ENCODE data around the gene JADE2.
A peak's percentile ranks its signal among the peaks of the same experiment; 100 is the strongest.

Gene JADE2

GRCh38 chr5:134527156-134527960 is 1.9 kb downstream of the JADE2 start:
- no CpG with 5 or more reads among the region's 57 CpGs for WGBS, 2 donors (ENCODE audit: extremely low coverage in 2 of 2, insufficient read length in 2 of 2, insufficient replicate concordance in 1 of 2)
- peak overlapping the region; percentile 61 for H2BK120ac ChIP-seq (ENCODE audit: low read depth, low read length)
- H2BK5ac ChIP-seq (ENCODE audit: low read length) = no peak overlapping the region
- peak; percentile 89 for DNase-seq (ENCODE audit: low spot score)
- H3K4ac ChIP-seq (ENCODE audit: low read length) = no peak overlapping the region
- H4K91ac ChIP-seq (ENCODE audit: low read depth, low read length, poor library complexity) = no peak overlapping the region
- H3K4me3 ChIP-seq (ENCODE audit: low read length in 2 of 2) = peak overlapping the region; percentile 79 to 85
- H4K8ac ChIP-seq (ENCODE audit: low read depth, low read length) = no peak overlapping the region
- H3K18ac ChIP-seq (ENCODE audit: low read length) = peak overlapping the region; percentile 38
- peak overlapping the region; percentile 71 for H3K9ac ChIP-seq (ENCODE audit: low read depth, low read length, poor library complexity)
- peak overlapping the region; percentile 11 for H2BK15ac ChIP-seq (ENCODE audit: low read length)
- H3K27me3 ChIP-seq (ENCODE audit: control insufficient read depth in 3 of 3, insufficient read depth in 3 of 3, low read depth in 1 of 3, low read length in 3 of 3) = peaks cover 11 to 60% (median 28%) of the 10 kb centered on the region in 3 experiments
- peak overlapping the region; percentile 94 for H3K4me2 ChIP-seq (ENCODE audit: insufficient read depth, low read length, poor library complexity, severe bottlenecking)
- H3K4me1 ChIP-seq (ENCODE audit: control insufficient read depth in 2 of 2, insufficient read depth in 1 of 2, low read depth in 1 of 2, low read length in 2 of 2) = peaks cover 8 to 24% of the 10 kb centered on the region in 2 donors
- H3K14ac ChIP-seq (ENCODE audit: low read length) = peak overlapping the region; percentile 2
- H2AFZ ChIP-seq (ENCODE audit: low read length) = peak overlapping the region; percentile 98
- H3K27ac ChIP-seq (replicated peaks; ENCODE audit: low read length) = peak overlapping the region; percentile 74
- peak overlapping the region; percentile 21 for H3K23ac ChIP-seq (ENCODE audit: low read depth, low read length, poor library complexity)
- H2AK5ac ChIP-seq (ENCODE audit: low read depth, low read length) = peak overlapping the region; percentile 43
- no peak overlapping the region for H2BK12ac ChIP-seq (ENCODE audit: low read length)
- no peaks in the 10 kb centered on the region for H3K79me1 ChIP-seq (ENCODE audit: low read depth, low read length)
- H3K36me3 ChIP-seq (replicated peaks in 1 of 2; ENCODE audit: control insufficient read depth in 2 of 2, insufficient read depth in 2 of 2, low read length in 2 of 2) = no peaks in the 10 kb centered on the region
- H3K9me3 ChIP-seq (replicated peaks in 1 of 2; ENCODE audit: control insufficient read depth in 2 of 2, insufficient read depth in 1 of 2, low read depth in 1 of 2, low read length in 2 of 2) = no peaks in the 10 kb centered on the region

GRCh38 chr5:134527961-134528424 is 2.5 kb downstream of the JADE2 start:
- Histone ChIP-seq H3K14ac (ENCODE audit: low read length) (no peak overlapping the region), H3K36me3 (replicated peaks in 1 of 2; ENCODE audit: control insufficient read depth in 2 of 2, insufficient read depth in 2 of 2, low read length in 2 of 2) (no peaks in the 10 kb centered on the region), H2BK15ac (ENCODE audit: low read length) (no peak overlapping the region), H3K79me1 (ENCODE audit: low read depth, low read length) (no peaks in the 10 kb centered on the region), H2AFZ (ENCODE audit: low read length) (peak overlapping the region; percentile 98), H4K8ac (ENCODE audit: low read depth, low read length) (no peak overlapping the region), H3K23ac (ENCODE audit: low read depth, low read length, poor library complexity) (peak overlapping the region; percentile 13), H3K4me1 (ENCODE audit: control insufficient read depth in 2 of 2, insufficient read depth in 1 of 2, low read depth in 1 of 2, low read length in 2 of 2) (peaks cover 8 to 24% of the 10 kb centered on the region in 2 donors), H3K27me3 (ENCODE audit: control insufficient read depth in 3 of 3, insufficient read depth in 3 of 3, low read depth in 1 of 3, low read length in 3 of 3) (peaks cover 11 to 60% (median 26%) of the 10 kb centered on the region in 3 experiments), H3K4ac (ENCODE audit: low read length) (no peak overlapping the region), H3K4me3 (ENCODE audit: low read length in 2 of 2) (peak overlapping the region; percentile 60 to 79), H3K4me2 (ENCODE audit: insufficient read depth, low read length, poor library complexity, severe bottlenecking) (peak overlapping the region; percentile 66), H3K27ac (replicated peaks; ENCODE audit: low read length) (peak overlapping the region; percentile 71), H2AK5ac (ENCODE audit: low read depth, low read length) (no peak overlapping the region), H2BK12ac (ENCODE audit: low read length) (no peak overlapping the region), H3K9ac (ENCODE audit: low read depth, low read length, poor library complexity) (no peak overlapping the region), H4K91ac (ENCODE audit: low read depth, low read length, poor library complexity) (no peak overlapping the region), H3K18ac (ENCODE audit: low read length) (peak overlapping the region; percentile 38), H2BK120ac (ENCODE audit: low read depth, low read length) (no peak overlapping the region), H3K9me3 (replicated peaks in 1 of 2; ENCODE audit: control insufficient read depth in 2 of 2, insufficient read depth in 1 of 2, low read depth in 1 of 2, low read length in 2 of 2) (no peaks in the 10 kb centered on the region), H2BK5ac (ENCODE audit: low read length) (no peak overlapping the region)
- no peak for DNase-seq (ENCODE audit: low spot score)
- WGBS, 2 donors (ENCODE audit: extremely low coverage in 2 of 2, insufficient read length in 2 of 2, insufficient replicate concordance in 1 of 2) = no CpG with 5 or more reads among the region's 14 CpGs

- no peak for DNase-seq (ENCODE audit: low spot score)
- no peak overlapping the region for H3K9ac ChIP-seq (ENCODE audit: low read depth, low read length, poor library complexity)
- H2BK120ac ChIP-seq (ENCODE audit: low read depth, low read length) = no peak overlapping the region
- no peaks in the 10 kb centered on the region for H3K36me3 ChIP-seq (replicated peaks in 1 of 2; ENCODE audit: control insufficient read depth in 2 of 2, insufficient read depth in 2 of 2, low read length in 2 of 2)
- no peak overlapping the region for H3K4ac ChIP-seq (ENCODE audit: low read length)
- H3K27me3 ChIP-seq (ENCODE audit: control insufficient read depth in 3 of 3, insufficient read depth in 3 of 3, low read depth in 1 of 3, low read length in 3 of 3) = peaks cover 11 to 55% (median 21%) of the 10 kb centered on the region in 3 experiments
- H2BK12ac ChIP-seq (ENCODE audit: low read length) = no peak overlapping the region
- H3K79me1 ChIP-seq (ENCODE audit: low read depth, low read length) = no peaks in the 10 kb centered on the region
- no peak overlapping the region for H2BK15ac ChIP-seq (ENCODE audit: low read length)
- no peak overlapping the region for H3K4me3 ChIP-seq (ENCODE audit: low read length in 2 of 2)
- H3K4me2 ChIP-seq (ENCODE audit: insufficient read depth, low read length, poor library complexity, severe bottlenecking) = no peak overlapping the region
- H3K27ac ChIP-seq (replicated peaks; ENCODE audit: low read length) = no peak overlapping the region
- no peak overlapping the region for H3K23ac ChIP-seq (ENCODE audit: low read depth, low read length, poor library complexity)
- no peak overlapping the region for H2AFZ ChIP-seq (ENCODE audit: low read length)
- H2BK5ac ChIP-seq (ENCODE audit: low read length) = no peak overlapping the region
- no CpG with 5 or more reads among the region's 4 CpGs for WGBS, 2 donors (ENCODE audit: extremely low coverage in 2 of 2, insufficient read length in 2 of 2, insufficient replicate concordance in 1 of 2)
- H3K18ac ChIP-seq (ENCODE audit: low read length) = no peak overlapping the region
- no peak overlapping the region for H4K91ac ChIP-seq (ENCODE audit: low read depth, low read length, poor library complexity)
- peak overlapping the region; percentile 10 for H2AK5ac ChIP-seq (ENCODE audit: low read depth, low read length)
- H3K9me3 ChIP-seq (replicated peaks in 1 of 2; ENCODE audit: control insufficient read depth in 2 of 2, insufficient read depth in 1 of 2, low read depth in 1 of 2, low read length in 2 of 2) = no peaks in the 10 kb centered on the region
- H4K8ac ChIP-seq (ENCODE audit: low read depth, low read length) = no peak overlapping the region
- no peak overlapping the region for H3K14ac ChIP-seq (ENCODE audit: low read length)
- peaks cover 8 to 24% of the 10 kb centered on the region in 2 donors for H3K4me1 ChIP-seq (ENCODE audit: control insufficient read depth in 2 of 2, insufficient read depth in 1 of 2, low read depth in 1 of 2, low read length in 2 of 2)
Measured at GRCh38 chr5:134528556-134528955, 3.1 kb downstream of the JADE2 start.

- Histone ChIP-seq H2BK12ac (ENCODE audit: low read length) (no peak overlapping the region), H3K9me3 (replicated peaks in 1 of 2; ENCODE audit: control insufficient read depth in 2 of 2, insufficient read depth in 1 of 2, low read depth in 1 of 2, low read length in 2 of 2) (no peaks in the 10 kb centered on the region), H3K4ac (ENCODE audit: low read length) (no peak overlapping the region), H3K79me1 (ENCODE audit: low read depth, low read length) (no peaks in the 10 kb centered on the region), H3K36me3 (replicated peaks in 1 of 2; ENCODE audit: control insufficient read depth in 2 of 2, insufficient read depth in 2 of 2, low read length in 2 of 2) (no peaks in the 10 kb centered on the region), H3K18ac (ENCODE audit: low read length) (no peak overlapping the region), H3K4me1 (ENCODE audit: control insufficient read depth in 2 of 2, insufficient read depth in 1 of 2, low read depth in 1 of 2, low read length in 2 of 2) (peaks cover 6 to 23% of the 10 kb centered on the region in 2 donors), H3K9ac (ENCODE audit: low read depth, low read length, poor library complexity) (no peak overlapping the region), H3K27me3 (ENCODE audit: control insufficient read depth in 3 of 3, insufficient read depth in 3 of 3, low read depth in 1 of 3, low read length in 3 of 3) (peaks cover 4 to 46% (median 12%) of the 10 kb centered on the region in 3 experiments), H2AFZ (ENCODE audit: low read length) (no peak overlapping the region), H2AK5ac (ENCODE audit: low read depth, low read length) (no peak overlapping the region), H3K23ac (ENCODE audit: low read depth, low read length, poor library complexity) (no peak overlapping the region), H2BK15ac (ENCODE audit: low read length) (no peak overlapping the region), H4K91ac (ENCODE audit: low read depth, low read length, poor library complexity) (no peak overlapping the region), H2BK5ac (ENCODE audit: low read length) (no peak overlapping the region), H2BK120ac (ENCODE audit: low read depth, low read length) (no peak overlapping the region), H3K4me3 (ENCODE audit: low read length in 2 of 2) (no peak overlapping the region), H3K4me2 (ENCODE audit: insufficient read depth, low read length, poor library complexity, severe bottlenecking) (no peak overlapping the region), H3K27ac (replicated peaks; ENCODE audit: low read length) (no peak overlapping the region), H3K14ac (ENCODE audit: low read length) (no peak overlapping the region), H4K8ac (ENCODE audit: low read depth, low read length) (no peak overlapping the region)
- no peak for DNase-seq (ENCODE audit: low spot score)
- no CpG with 5 or more reads among the region's 6 CpGs for WGBS, 2 donors (ENCODE audit: extremely low coverage in 2 of 2, insufficient read length in 2 of 2, insufficient replicate concordance in 1 of 2)
Measured at GRCh38 chr5:134529460-134529859, 4.0 kb downstream of the JADE2 start.

Data from neuronal stem cell (in vitro differentiated cells).